Vagina (tissue), 2 donors: Measurements from ENCODE around the gene RBM46.

Experiments used
- POLR2A ChIP-seq, 2 donors: fragments of 450-650 bp; IDR thresholded peaks; one replicate each; pipeline ENCODE4 v1.6.1; 2017; ENCODE audit warnings: antibody characterized with exemption in 2 of 2, mild to moderate bottlenecking in 2 of 2, moderate library complexity in 2 of 2
- POLR2AphosphoS5 ChIP-seq, 2 donors: sonication (generic); formaldehyde crosslinking; IDR thresholded peaks; one replicate each; pipeline ENCODE4 v1.9.0; 2017; ENCODE audit warnings: antibody characterized with exemption in 2 of 2, mild to moderate bottlenecking in 2 of 2, low read depth in 1 of 2; ENCODE audit not compliant: insufficient read depth in 1 of 2
- TF ChIP-seq, protein P1 (sequence below), 3 experiments: fragments of 450-650 bp in 2 of 3; fragments of 200-600 bp in 1 of 3; sonication (generic) in 1 of 3; IDR thresholded peaks; one replicate each; pipeline ENCODE4 v1.5.1; 2017 to 2019; ENCODE audit warnings: antibody characterized with exemption in 3 of 3, mild to moderate bottlenecking in 2 of 3, moderate library complexity in 2 of 3

DNA sequence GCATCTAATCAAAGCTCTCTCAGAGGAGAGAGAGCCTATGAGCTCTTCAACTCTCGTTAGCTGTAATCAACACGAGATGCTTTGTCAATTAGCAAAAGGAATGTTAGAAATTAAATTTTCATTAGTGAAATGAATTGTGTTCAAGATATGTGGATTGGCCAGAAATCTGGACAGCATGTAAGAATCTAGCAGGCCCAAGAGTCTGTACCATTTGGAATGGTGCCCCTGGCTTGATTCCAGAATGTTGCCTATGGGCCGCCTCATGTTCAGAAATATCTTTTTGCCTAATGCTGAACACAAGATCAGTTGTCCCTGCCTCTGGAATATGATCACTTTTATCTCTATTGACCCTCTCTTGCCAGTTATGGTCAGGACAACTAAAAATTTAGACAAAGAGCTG is 88.2 kb downstream of the RBM46 start:
- TF ChIP-seq POLR2AphosphoS5 (IDR thresholded peaks at IDR 0.05; ENCODE audit: insufficient read depth in 1 of 2, low read depth in 1 of 2) (no peak), POLR2A (IDR thresholded peaks at IDR 0.05) (no peak)
- TF ChIP-seq, protein P1, sequence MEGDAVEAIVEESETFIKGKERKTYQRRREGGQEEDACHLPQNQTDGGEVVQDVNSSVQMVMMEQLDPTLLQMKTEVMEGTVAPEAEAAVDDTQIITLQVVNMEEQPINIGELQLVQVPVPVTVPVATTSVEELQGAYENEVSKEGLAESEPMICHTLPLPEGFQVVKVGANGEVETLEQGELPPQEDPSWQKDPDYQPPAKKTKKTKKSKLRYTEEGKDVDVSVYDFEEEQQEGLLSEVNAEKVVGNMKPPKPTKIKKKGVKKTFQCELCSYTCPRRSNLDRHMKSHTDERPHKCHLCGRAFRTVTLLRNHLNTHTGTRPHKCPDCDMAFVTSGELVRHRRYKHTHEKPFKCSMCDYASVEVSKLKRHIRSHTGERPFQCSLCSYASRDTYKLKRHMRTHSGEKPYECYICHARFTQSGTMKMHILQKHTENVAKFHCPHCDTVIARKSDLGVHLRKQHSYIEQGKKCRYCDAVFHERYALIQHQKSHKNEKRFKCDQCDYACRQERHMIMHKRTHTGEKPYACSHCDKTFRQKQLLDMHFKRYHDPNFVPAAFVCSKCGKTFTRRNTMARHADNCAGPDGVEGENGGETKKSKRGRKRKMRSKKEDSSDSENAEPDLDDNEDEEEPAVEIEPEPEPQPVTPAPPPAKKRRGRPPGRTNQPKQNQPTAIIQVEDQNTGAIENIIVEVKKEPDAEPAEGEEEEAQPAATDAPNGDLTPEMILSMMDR (IDR thresholded peaks at IDR 0.05), result no peak
